Fibroblast of the conjunctiva (primary cell): ENCODE results near the gene STK32C.
"Not testable (repeated sequence)": the region's sequence is repeated elsewhere in the genome, so short reads cannot be mapped to it uniquely, and the experiment has no call there.

Source experiments
- DNase-seq: peaks from one replicate; pipeline ENCODE4 v3.0.0-alpha.2; 2010; ENCODE audit warnings: low read depth

Gene STK32C

GRCh38 chr10:132167041-132167674 lies 140.6 kb downstream of the STK32C start:
- no peak for DNase-seq

- no peak for DNase-seq
Observed at GRCh38 chr10:132166216-132166950, 141.4 kb downstream of the STK32C start.

GRCh38 chr10:132165416-132165980 lies 142.3 kb downstream of the STK32C start:
- no peak for DNase-seq

GRCh38 chr10:132164761-132165278 lies 142.9 kb downstream of the STK32C start:
- no peak for DNase-seq

GRCh38 chr10:132163826-132164515 lies 143.8 kb downstream of the STK32C start:
- no peak for DNase-seq

- no peak for DNase-seq
Observed at GRCh38 chr10:132163278-132163765, 144.4 kb downstream of the STK32C start.

GRCh38 chr10:132162590-132163277 lies 145.0 kb downstream of the STK32C start:
- DNase-seq: no peak

GRCh38 chr10:132162021-132162531 lies 145.7 kb downstream of the STK32C start:
- no peak for DNase-seq

- not testable (repeated sequence) for DNase-seq
Observed at GRCh38 chr10:132160834-132161622, 146.7 kb downstream of the STK32C start.

GRCh38 chr10:132160231-132160630 lies 147.5 kb downstream of the STK32C start:
- DNase-seq: not testable (repeated sequence)

GRCh38 chr10:132159302-132160230 lies 148.2 kb downstream of the STK32C start:
- not testable (repeated sequence) for DNase-seq

GRCh38 chr10:132158823-132159222 lies 148.9 kb downstream of the STK32C start:
- DNase-seq: no peak

- no peak for DNase-seq
Observed at GRCh38 chr10:132158122-132158741, 149.5 kb downstream of the STK32C start.
